GM23338 (cell line): ENCODE measurements around the gene ZNRF2. TPM values are rescaled to one million over a fixed set of nuclear protein-coding genes. Genes with fewer than 3 reads are reported as not detected.

Experiments used
- ATAC-seq: fragments of 200-7000 bp; cut with Tn5 transposase; 3 replicates; pipeline ENCODE4 v1.9.1; 2020
- DNase-seq: peaks from one replicate; pipeline ENCODE4 v3.0.0-alpha.2; 2015; ENCODE audit warnings: low spot score
- H2AFZ ChIP-seq: fragments of 200-600 bp; sonication (generic); 2 replicates; pipeline ENCODE4 v1.8.0; 2016; ENCODE audit warnings: antibody characterized with exemption, mild to moderate bottlenecking, moderate library complexity
- H3F3A ChIP-seq: fragments of 200-600 bp; sonication (generic); replicated peaks from 2 replicates; pipeline ENCODE4 v1.8.0; 2017; ENCODE audit warnings: antibody characterized with exemption, mixed run types, low read depth
- H3K27ac ChIP-seq: fragments of 200-600 bp; sonication (generic); 2 replicates; pipeline ENCODE4 v1.6.1; 2016; ENCODE audit warnings: low read depth
- H3K27me3 ChIP-seq: fragments of 200-600 bp; sonication (generic); 2 replicates; pipeline ENCODE4 v1.8.0; 2016; ENCODE audit warnings: mild to moderate bottlenecking, mixed run types, moderate library complexity; ENCODE audit not compliant: insufficient read depth
- H3K36me3 ChIP-seq: fragments of 200-600 bp; sonication (generic); 2 replicates; pipeline ENCODE4 v1.8.0; 2016; ENCODE audit warnings: mild to moderate bottlenecking; ENCODE audit not compliant: insufficient read depth
- H3K4me1 ChIP-seq: fragments of 200-600 bp; sonication (generic); 2 replicates; pipeline ENCODE4 v1.8.0; 2016; ENCODE audit warnings: mild to moderate bottlenecking, moderate library complexity; ENCODE audit not compliant: insufficient read depth
- H3K4me2 ChIP-seq: fragments of 200-600 bp; sonication (generic); 2 replicates; pipeline ENCODE4 v1.7.1; 2017; ENCODE audit warnings: mixed run types
- H3K4me3 ChIP-seq: fragments of 200-600 bp; sonication (generic); 2 replicates; pipeline ENCODE4 v1.6.1; 2016; ENCODE audit warnings: mixed run types
- H3K79me2 ChIP-seq: fragments of 200-600 bp; sonication (generic); replicated peaks from 2 replicates; pipeline ENCODE4 v1.8.0; 2017; ENCODE audit warnings: mild to moderate bottlenecking; ENCODE audit not compliant: insufficient read depth
- H3K9me2 ChIP-seq: fragments of 200-600 bp; sonication (generic); 2 replicates; pipeline ENCODE4 v1.8.0; 2017; ENCODE audit not compliant: insufficient read depth
- H4K20me1 ChIP-seq: fragments of 200-600 bp; sonication (generic); replicated peaks from 2 replicates; pipeline ENCODE4 v1.8.0; 2017; ENCODE audit warnings: mild to moderate bottlenecking; ENCODE audit not compliant: insufficient read depth
- H3K27ac Mint-ChIP-seq: 2 replicates; pipeline ENCODE4 v1.8.0; 2020; ENCODE audit warnings: inconsistent platforms, mild to moderate bottlenecking, moderate library complexity, mixed read lengths
- H3K27me3 Mint-ChIP-seq: 3 replicates; pipeline ENCODE4 v1.8.0; 2022; ENCODE audit warnings: low read depth, mild to moderate bottlenecking, moderate library complexity, mixed read lengths, inconsistent platforms; ENCODE audit not compliant: insufficient read depth, poor library complexity
- H3K36me3 Mint-ChIP-seq: 3 replicates; pipeline ENCODE4 v1.8.0; 2021; ENCODE audit warnings: low read depth, mild to moderate bottlenecking, inconsistent platforms, moderate library complexity, mixed read lengths
- H3K4me1 Mint-ChIP-seq: 3 replicates; pipeline ENCODE4 v1.8.0; 2020; ENCODE audit warnings: mild to moderate bottlenecking, inconsistent platforms, mixed read lengths
- H3K4me3 Mint-ChIP-seq: 3 replicates; pipeline ENCODE4 v1.8.0; 2021; ENCODE audit warnings: moderate library complexity, mild to moderate bottlenecking, inconsistent platforms, mixed read lengths
- H3K9me3 Mint-ChIP-seq: 3 replicates; pipeline ENCODE4 v1.8.0; 2020; ENCODE audit warnings: moderate library complexity, mild to moderate bottlenecking, inconsistent platforms, mixed read lengths
- CREB1 ChIP-seq: fragments of 250-450 bp; sonication (Bioruptor Pico); IDR thresholded peaks from 2 replicates; pipeline ENCODE4 v1.5.0; 2020; ENCODE audit warnings: low read depth, mild to moderate bottlenecking, moderate library complexity
- ETS1 ChIP-seq: IDR thresholded peaks from 2 replicates; pipeline ENCODE4 v1.6.1; 2016; ENCODE audit warnings: antibody characterized with exemption
- EZH2 ChIP-seq: fragments of 200-600 bp; sonication (generic); IDR thresholded peaks from one replicate; pipeline ENCODE4 v1.8.0; 2017; ENCODE audit warnings: antibody characterized with exemption, mild to moderate bottlenecking, low read depth; ENCODE audit not compliant: unreplicated experiment
- EZH2phosphoT487 ChIP-seq: fragments of 200-600 bp; sonication (generic); IDR thresholded peaks from one replicate; pipeline ENCODE4 v1.8.1; 2018; ENCODE audit warnings: antibody characterized with exemption; ENCODE audit not compliant: unreplicated experiment
- JUNB ChIP-seq: IDR thresholded peaks from one replicate; pipeline ENCODE4 v1.6.1; 2016; ENCODE audit warnings: antibody characterized with exemption; ENCODE audit not compliant: unreplicated experiment
- NANOG ChIP-seq: IDR thresholded peaks from 2 replicates; pipeline ENCODE4 v1.6.1; 2016; ENCODE audit warnings: antibody characterized with exemption, borderline replicate concordance
- POLR2AphosphoS5 ChIP-seq: IDR thresholded peaks from 2 replicates; pipeline ENCODE4 v1.6.1; 2016; ENCODE audit warnings: antibody characterized with exemption, low read depth
- REST ChIP-seq: IDR thresholded peaks from one replicate; pipeline ENCODE4 v1.6.1; 2018; ENCODE audit warnings: antibody characterized with exemption; ENCODE audit not compliant: unreplicated experiment
- STAT1 ChIP-seq: IDR thresholded peaks from one replicate; pipeline ENCODE4 v1.6.1; 2016; ENCODE audit warnings: antibody characterized with exemption; ENCODE audit not compliant: unreplicated experiment
- ZNF114 ChIP-seq: fragments of 250-450 bp; sonication (Bioruptor Pico); IDR thresholded peaks from 2 replicates; pipeline ENCODE4 v1.5.0; 2020; ENCODE audit warnings: mild to moderate bottlenecking, moderate library complexity
- ZNF331 ChIP-seq: fragments of 250-450 bp; sonication (Bioruptor Pico); IDR thresholded peaks from 2 replicates; pipeline ENCODE4 v1.5.0; 2020; ENCODE audit warnings: low read depth, mild to moderate bottlenecking, moderate library complexity
- polyA plus RNA-seq: library from polyadenylated mRNA; unstranded; fragments of >200 nt; fragmentation: Nextera tagmentation; extraction: Ambion mirVana; gene quantifications from 2 replicates; pipeline ENCODE4 v1.2.1, GENCODE V29; 2016
- total RNA-seq: library from RNA; depleted of rRNA; stranded (reverse); fragments of >200 nt; shearing (Covaris generic); gene quantifications from 2 replicates; pipeline ENCODE4 v1.2.3, GENCODE V29; 2014
- TF ChIP-seq, protein P1 (sequence below), 2 experiments: fragments of 200-600 bp in 1 of 2; sonication (generic) in 1 of 2; conservative IDR thresholded peaks; 2 replicates each; pipeline versions ENCODE4 v1.5.1 to v1.6.1; 2016 to 2017; ENCODE audit warnings: antibody characterized with exemption in 2 of 2, low read depth in 2 of 2, mild to moderate bottlenecking in 2 of 2, moderate library complexity in 1 of 2
- TF ChIP-seq, protein P2 (sequence below): fragments of 250-450 bp; sonication (Bioruptor Pico); IDR thresholded peaks from 2 replicates; pipeline ENCODE4 v1.5.0; 2020; ENCODE audit warnings: mild to moderate bottlenecking, moderate library complexity

The ZNRF2 gene
- total and polyA plus RNA-seq, 2 experiments from 2014 or later = 6.0 to 34.7 TPM

DNA sequence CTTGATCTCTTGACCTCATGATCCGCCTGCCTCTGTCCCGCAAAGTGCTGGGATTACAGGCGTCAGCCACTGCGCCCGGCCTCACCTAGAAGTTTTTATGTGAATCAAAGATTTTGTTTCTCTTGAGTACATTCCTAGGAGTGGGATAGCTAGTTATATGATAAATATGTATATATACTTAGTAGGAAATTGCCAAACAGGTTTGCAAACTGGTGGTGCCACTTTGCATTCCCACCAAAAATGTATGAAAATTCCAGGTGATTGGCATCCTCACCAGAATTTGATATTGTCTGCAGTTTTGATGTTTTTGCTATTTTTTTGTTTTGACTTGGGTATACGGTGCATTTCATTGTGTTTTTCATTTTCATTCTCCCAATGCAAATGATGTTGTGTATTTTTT is 107.4 kb downstream of the ZNRF2 start:
- no peak for ATAC-seq
- H3K4me3 ChIP-seq = no peak overlapping the region
- no peaks in the 10 kb centered on the region for H3K27me3 ChIP-seq
- H3K27me3 Mint-ChIP-seq = no peaks in the 10 kb centered on the region
- H3K4me1 ChIP-seq = peaks cover 27% of the 10 kb centered on the region
- peaks cover 30% of the 10 kb centered on the region for H3K4me1 Mint-ChIP-seq
- H3K27ac ChIP-seq = no peak overlapping the region
- no peaks in the 10 kb centered on the region for H3F3A ChIP-seq
- no peak overlapping the region for H3K27ac Mint-ChIP-seq
- no peak overlapping the region for H2AFZ ChIP-seq
- H3K9me2 ChIP-seq = no peaks in the 10 kb centered on the region
- H4K20me1 ChIP-seq = no peaks in the 10 kb centered on the region
- no peaks in the 10 kb centered on the region for H3K79me2 ChIP-seq
- H3K36me3 Mint-ChIP-seq = no peaks in the 10 kb centered on the region
- H3K4me3 Mint-ChIP-seq = no peak overlapping the region
- DNase-seq = no peak
- H3K4me2 ChIP-seq = no peak overlapping the region
- no peaks in the 10 kb centered on the region for H3K9me3 Mint-ChIP-seq
- no peaks in the 10 kb centered on the region for H3K36me3 ChIP-seq
- no peak for TF ChIP-seq ZNF331
- TF ChIP-seq STAT1 = no peak
- TF ChIP-seq, protein P1, sequence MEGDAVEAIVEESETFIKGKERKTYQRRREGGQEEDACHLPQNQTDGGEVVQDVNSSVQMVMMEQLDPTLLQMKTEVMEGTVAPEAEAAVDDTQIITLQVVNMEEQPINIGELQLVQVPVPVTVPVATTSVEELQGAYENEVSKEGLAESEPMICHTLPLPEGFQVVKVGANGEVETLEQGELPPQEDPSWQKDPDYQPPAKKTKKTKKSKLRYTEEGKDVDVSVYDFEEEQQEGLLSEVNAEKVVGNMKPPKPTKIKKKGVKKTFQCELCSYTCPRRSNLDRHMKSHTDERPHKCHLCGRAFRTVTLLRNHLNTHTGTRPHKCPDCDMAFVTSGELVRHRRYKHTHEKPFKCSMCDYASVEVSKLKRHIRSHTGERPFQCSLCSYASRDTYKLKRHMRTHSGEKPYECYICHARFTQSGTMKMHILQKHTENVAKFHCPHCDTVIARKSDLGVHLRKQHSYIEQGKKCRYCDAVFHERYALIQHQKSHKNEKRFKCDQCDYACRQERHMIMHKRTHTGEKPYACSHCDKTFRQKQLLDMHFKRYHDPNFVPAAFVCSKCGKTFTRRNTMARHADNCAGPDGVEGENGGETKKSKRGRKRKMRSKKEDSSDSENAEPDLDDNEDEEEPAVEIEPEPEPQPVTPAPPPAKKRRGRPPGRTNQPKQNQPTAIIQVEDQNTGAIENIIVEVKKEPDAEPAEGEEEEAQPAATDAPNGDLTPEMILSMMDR (conservative IDR thresholded peaks at IDR 0.05; ENCODE audit: low read depth in 2 of 2) = no peak
- no peak for TF ChIP-seq CREB1 (CRISPR knock-in tag)
- no peak for TF ChIP-seq EZH2
- no peak for TF ChIP-seq JUNB
- TF ChIP-seq, protein P2, sequence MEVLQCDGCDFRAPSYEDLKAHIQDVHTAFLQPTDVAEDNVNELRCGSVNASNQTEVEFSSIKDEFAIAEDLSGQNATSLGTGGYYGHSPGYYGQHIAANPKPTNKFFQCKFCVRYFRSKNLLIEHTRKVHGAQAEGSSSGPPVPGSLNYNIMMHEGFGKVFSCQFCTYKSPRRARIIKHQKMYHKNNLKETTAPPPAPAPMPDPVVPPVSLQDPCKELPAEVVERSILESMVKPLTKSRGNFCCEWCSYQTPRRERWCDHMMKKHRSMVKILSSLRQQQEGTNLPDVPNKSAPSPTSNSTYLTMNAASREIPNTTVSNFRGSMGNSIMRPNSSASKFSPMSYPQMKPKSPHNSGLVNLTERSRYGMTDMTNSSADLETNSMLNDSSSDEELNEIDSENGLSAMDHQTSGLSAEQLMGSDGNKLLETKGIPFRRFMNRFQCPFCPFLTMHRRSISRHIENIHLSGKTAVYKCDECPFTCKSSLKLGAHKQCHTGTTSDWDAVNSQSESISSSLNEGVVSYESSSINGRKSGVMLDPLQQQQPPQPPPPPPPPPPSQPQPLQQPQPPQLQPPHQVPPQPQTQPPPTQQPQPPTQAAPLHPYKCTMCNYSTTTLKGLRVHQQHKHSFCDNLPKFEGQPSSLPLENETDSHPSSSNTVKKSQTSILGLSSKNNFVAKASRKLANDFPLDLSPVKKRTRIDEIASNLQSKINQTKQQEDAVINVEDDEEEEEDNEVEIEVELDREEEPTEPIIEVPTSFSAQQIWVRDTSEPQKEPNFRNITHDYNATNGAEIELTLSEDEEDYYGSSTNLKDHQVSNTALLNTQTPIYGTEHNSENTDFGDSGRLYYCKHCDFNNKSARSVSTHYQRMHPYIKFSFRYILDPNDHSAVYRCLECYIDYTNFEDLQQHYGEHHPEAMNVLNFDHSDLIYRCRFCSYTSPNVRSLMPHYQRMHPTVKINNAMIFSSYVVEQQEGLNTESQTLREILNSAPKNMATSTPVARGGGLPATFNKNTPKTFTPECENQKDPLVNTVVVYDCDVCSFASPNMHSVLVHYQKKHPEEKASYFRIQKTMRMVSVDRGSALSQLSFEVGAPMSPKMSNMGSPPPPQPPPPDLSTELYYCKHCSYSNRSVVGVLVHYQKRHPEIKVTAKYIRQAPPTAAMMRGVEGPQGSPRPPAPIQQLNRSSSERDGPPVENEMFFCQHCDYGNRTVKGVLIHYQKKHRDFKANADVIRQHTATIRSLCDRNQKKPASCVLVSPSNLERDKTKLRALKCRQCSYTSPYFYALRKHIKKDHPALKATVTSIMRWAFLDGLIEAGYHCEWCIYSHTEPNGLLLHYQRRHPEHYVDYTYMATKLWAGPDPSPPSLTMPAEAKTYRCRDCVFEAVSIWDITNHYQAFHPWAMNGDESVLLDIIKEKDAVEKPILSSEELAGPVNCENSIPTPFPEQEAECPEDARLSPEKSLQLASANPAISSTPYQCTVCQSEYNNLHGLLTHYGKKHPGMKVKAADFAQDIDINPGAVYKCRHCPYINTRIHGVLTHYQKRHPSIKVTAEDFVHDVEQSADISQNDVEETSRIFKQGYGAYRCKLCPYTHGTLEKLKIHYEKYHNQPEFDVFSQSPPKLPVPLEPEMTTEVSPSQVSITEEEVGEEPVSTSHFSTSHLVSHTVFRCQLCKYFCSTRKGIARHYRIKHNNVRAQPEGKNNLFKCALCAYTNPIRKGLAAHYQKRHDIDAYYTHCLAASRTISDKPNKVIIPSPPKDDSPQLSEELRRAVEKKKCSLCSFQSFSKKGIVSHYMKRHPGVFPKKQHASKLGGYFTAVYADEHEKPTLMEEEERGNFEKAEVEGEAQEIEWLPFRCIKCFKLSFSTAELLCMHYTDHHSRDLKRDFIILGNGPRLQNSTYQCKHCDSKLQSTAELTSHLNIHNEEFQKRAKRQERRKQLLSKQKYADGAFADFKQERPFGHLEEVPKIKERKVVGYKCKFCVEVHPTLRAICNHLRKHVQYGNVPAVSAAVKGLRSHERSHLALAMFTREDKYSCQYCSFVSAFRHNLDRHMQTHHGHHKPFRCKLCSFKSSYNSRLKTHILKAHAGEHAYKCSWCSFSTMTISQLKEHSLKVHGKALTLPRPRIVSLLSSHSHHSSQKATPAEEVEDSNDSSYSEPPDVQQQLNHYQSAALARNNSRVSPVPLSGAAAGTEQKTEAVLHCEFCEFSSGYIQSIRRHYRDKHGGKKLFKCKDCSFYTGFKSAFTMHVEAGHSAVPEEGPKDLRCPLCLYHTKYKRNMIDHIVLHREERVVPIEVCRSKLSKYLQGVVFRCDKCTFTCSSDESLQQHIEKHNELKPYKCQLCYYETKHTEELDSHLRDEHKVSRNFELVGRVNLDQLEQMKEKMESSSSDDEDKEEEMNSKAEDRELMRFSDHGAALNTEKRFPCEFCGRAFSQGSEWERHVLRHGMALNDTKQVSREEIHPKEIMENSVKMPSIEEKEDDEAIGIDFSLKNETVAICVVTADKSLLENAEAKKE (CRISPR knock-in tag) = no peak
- TF ChIP-seq NANOG = no peak
- TF ChIP-seq ETS1 = no peak
- no peak for TF ChIP-seq REST
- TF ChIP-seq EZH2phosphoT487 = no peak
- no peak for TF ChIP-seq ZNF114 (CRISPR knock-in tag)
- no peak for TF ChIP-seq POLR2AphosphoS5
